Gastroesophageal sphincter (tissue), 4 donors: ENCODE data around the gene GRIA4. TPM values are rescaled to one million over a fixed set of nuclear protein-coding genes. Genes with fewer than 3 reads are reported as not detected.

Experiments used
- ATAC-seq: fragments of 150-250 bp; one replicate; pipeline ENCODE4 v1.9.1; 2016; ENCODE audit warnings: mild to moderate bottlenecking, moderate library complexity
- H3K27ac ChIP-seq, 4 donors: fragments of 200-600 bp; sonication (generic) in 3 of 4; 1 replicate in 3 of 4; 2 replicates in 1 of 4; pipeline ENCODE4 v1.5.1; 2016 to 2019
- H3K27me3 ChIP-seq: fragments of 200-600 bp; sonication (generic); one replicate; pipeline ENCODE4 v1.5.1; 2019
- H3K36me3 ChIP-seq, 2 donors: fragments of 200-600 bp; sonication (generic); one replicate each; pipeline ENCODE4 v1.5.1; 2019; ENCODE audit warnings: control low read depth in 1 of 2
- H3K4me1 ChIP-seq, 3 donors: fragments of 200-600 bp; sonication (generic); 1 replicate in 2 of 3; 2 replicates in 1 of 3; pipeline ENCODE4 v1.5.1; 2016 to 2019; ENCODE audit warnings: control low read depth in 2 of 3
- H3K4me3 ChIP-seq, 2 donors: fragments of 200-600 bp; sonication (generic); one replicate each; pipeline ENCODE4 v1.5.1; 2019; ENCODE audit warnings: mild to moderate bottlenecking in 1 of 2, moderate library complexity in 1 of 2
- H3K9me3 ChIP-seq, 3 donors: fragments of 200-600 bp; sonication (generic); one replicate each; pipeline ENCODE4 v1.5.1; 2017 to 2019; ENCODE audit warnings: control low read depth in 2 of 3
- EP300 ChIP-seq: sonication (generic); formaldehyde crosslinking; IDR thresholded peaks from one replicate; pipeline ENCODE4 v1.6.1; 2017; ENCODE audit warnings: antibody characterized with exemption, mild to moderate bottlenecking
- POLR2A ChIP-seq, 2 donors: fragments of 450-650 bp; IDR thresholded peaks; one replicate each; pipeline ENCODE4 v1.6.1; 2017; ENCODE audit warnings: antibody characterized with exemption in 2 of 2, mild to moderate bottlenecking in 2 of 2, moderate library complexity in 1 of 2
- POLR2AphosphoS5 ChIP-seq: sonication (generic); formaldehyde crosslinking; IDR thresholded peaks from one replicate; pipeline ENCODE4 v1.6.1; 2017; ENCODE audit warnings: antibody characterized with exemption
- WGBS, 2 donors: methylation state at CpG; one replicate each; pipeline ENCODE4 v1.1.5; 2018; ENCODE audit warnings: low coverage in 1 of 2; 5-methylcytosine and 5-hydroxymethylcytosine counted together
- total RNA-seq, 4 donors: library from RNA; depleted of rRNA; stranded (reverse); fragments of >200 nt; gene quantifications; one replicate each; pipeline ENCODE4 v1.1.0, GENCODE V29; 2016
- TF ChIP-seq, protein P1 (sequence below), 4 experiments: fragments of 200-600 bp in 2 of 4; fragments of 450-650 bp in 2 of 4; sonication (generic) in 1 of 4; IDR thresholded peaks; one replicate each; pipeline ENCODE4 v1.5.1; 2017 to 2019; ENCODE audit warnings: antibody characterized with exemption in 4 of 4, mild to moderate bottlenecking in 2 of 4, moderate library complexity in 2 of 4

Gene GRIA4
- total RNA-seq, 4 donors from 2014 or later: 0.47 to 1.2 TPM; not detected in 2

DNA sequence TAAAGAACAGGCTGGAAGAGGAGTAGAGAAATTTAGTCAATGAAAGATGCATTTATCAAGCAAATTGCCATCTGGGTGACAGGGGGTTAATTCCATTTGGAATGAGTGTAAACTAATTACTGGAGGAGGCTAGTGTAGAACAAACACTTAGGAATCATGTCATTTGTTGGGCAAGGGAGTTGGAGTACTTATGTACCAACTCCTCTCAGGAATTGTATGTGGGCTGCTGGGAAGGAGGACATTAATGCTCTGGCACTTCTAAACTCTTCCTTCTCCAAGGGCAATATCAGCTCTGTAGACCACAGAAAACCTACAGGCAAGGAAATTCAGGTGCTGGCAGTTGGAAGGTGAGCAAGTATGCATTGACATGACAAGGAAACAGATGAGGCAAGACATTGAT is 271.2 kb downstream of the GRIA4 start:
- H3K9me3 ChIP-seq: no peaks in the 10 kb centered on the region
- TF ChIP-seq EP300: no peak
- no peak for TF ChIP-seq POLR2AphosphoS5
- TF ChIP-seq, protein P1, sequence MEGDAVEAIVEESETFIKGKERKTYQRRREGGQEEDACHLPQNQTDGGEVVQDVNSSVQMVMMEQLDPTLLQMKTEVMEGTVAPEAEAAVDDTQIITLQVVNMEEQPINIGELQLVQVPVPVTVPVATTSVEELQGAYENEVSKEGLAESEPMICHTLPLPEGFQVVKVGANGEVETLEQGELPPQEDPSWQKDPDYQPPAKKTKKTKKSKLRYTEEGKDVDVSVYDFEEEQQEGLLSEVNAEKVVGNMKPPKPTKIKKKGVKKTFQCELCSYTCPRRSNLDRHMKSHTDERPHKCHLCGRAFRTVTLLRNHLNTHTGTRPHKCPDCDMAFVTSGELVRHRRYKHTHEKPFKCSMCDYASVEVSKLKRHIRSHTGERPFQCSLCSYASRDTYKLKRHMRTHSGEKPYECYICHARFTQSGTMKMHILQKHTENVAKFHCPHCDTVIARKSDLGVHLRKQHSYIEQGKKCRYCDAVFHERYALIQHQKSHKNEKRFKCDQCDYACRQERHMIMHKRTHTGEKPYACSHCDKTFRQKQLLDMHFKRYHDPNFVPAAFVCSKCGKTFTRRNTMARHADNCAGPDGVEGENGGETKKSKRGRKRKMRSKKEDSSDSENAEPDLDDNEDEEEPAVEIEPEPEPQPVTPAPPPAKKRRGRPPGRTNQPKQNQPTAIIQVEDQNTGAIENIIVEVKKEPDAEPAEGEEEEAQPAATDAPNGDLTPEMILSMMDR (IDR thresholded peaks at IDR 0.05): no peak
- TF ChIP-seq POLR2A (IDR thresholded peaks at IDR 0.05): no peak
- ATAC-seq: no peak
- H3K27me3 ChIP-seq: no peaks in the 10 kb centered on the region
- no peak overlapping the region for H3K27ac ChIP-seq
- no peaks in the 10 kb centered on the region for H3K4me1 ChIP-seq
- no peaks in the 10 kb centered on the region for H3K36me3 ChIP-seq
- no peak overlapping the region for H3K4me3 ChIP-seq

GRCh38 chr11:105884436-105884835 is 274.6 kb downstream of the GRIA4 start:
- 80% methylated on average over 3 of the region's 3 CpGs for WGBS, 2 donors
- Histone ChIP-seq H3K36me3 (no peaks in the 10 kb centered on the region), H3K4me1 (no peaks in the 10 kb centered on the region), H3K4me3 (no peak overlapping the region), H3K9me3 (no peaks in the 10 kb centered on the region), H3K27ac (no peak overlapping the region), H3K27me3 (no peaks in the 10 kb centered on the region)
- no peak for TF ChIP-seq POLR2AphosphoS5
- no peak for TF ChIP-seq EP300
- TF ChIP-seq, protein P1 (IDR thresholded peaks at IDR 0.05): no peak
- TF ChIP-seq POLR2A (IDR thresholded peaks at IDR 0.05): no peak
- ATAC-seq: no peak

- WGBS, 2 donors: 60 to 74% methylated on average over 1 to 2 of the region's 2 CpGs
- H3K27me3 ChIP-seq: no peaks in the 10 kb centered on the region
- H3K4me3 ChIP-seq: no peak overlapping the region
- no peaks in the 10 kb centered on the region for H3K9me3 ChIP-seq
- H3K4me1 ChIP-seq: no peaks in the 10 kb centered on the region
- TF ChIP-seq EP300 (no peak), POLR2A (IDR thresholded peaks at IDR 0.05) (no peak), POLR2AphosphoS5 (no peak)
- TF ChIP-seq, protein P1 (IDR thresholded peaks at IDR 0.05): no peak
- H3K36me3 ChIP-seq: no peaks in the 10 kb centered on the region
- no peak for ATAC-seq
- no peak overlapping the region for H3K27ac ChIP-seq
These were observed 281.8 kb downstream of the GRIA4 start for GRCh38 chr11:105891685-105892084.

- Histone ChIP-seq H3K36me3 (no peaks in the 10 kb centered on the region), H3K27ac (no peak overlapping the region), H3K4me1 (no peaks in the 10 kb centered on the region), H3K9me3 (no peaks in the 10 kb centered on the region), H3K4me3 (no peak overlapping the region), H3K27me3 (no peaks in the 10 kb centered on the region)
- 81 to 87% methylated on average over 2 of the region's 2 CpGs for WGBS, 2 donors
- ATAC-seq: no peak
- no peak for TF ChIP-seq POLR2AphosphoS5
- no peak for TF ChIP-seq EP300
- TF ChIP-seq, protein P1 (IDR thresholded peaks at IDR 0.05): no peak
- TF ChIP-seq POLR2A (IDR thresholded peaks at IDR 0.05): no peak
These were observed 287.3 kb downstream of the GRIA4 start for GRCh38 chr11:105897161-105897560.

GRCh38 chr11:105899772-105900171 is 289.9 kb downstream of the GRIA4 start:
- TF ChIP-seq, protein P1 (IDR thresholded peaks at IDR 0.05): no peak
- TF ChIP-seq POLR2A (IDR thresholded peaks at IDR 0.05) (no peak), EP300 (no peak), POLR2AphosphoS5 (no peak)
- Histone ChIP-seq H3K9me3 (no peaks in the 10 kb centered on the region), H3K27me3 (no peaks in the 10 kb centered on the region), H3K36me3 (no peaks in the 10 kb centered on the region), H3K4me1 (no peaks in the 10 kb centered on the region), H3K27ac (no peak overlapping the region), H3K4me3 (no peak overlapping the region)
- WGBS, 2 donors: 67 to 92% methylated on average over 3 of the region's 4 CpGs
- no peak for ATAC-seq
